Naive thymus-derived CD4-positive, alpha-beta T cell (primary cell): Measurements from ENCODE around the gene TSPAN32. TPM values are rescaled to one million over a fixed set of nuclear protein-coding genes. Genes with fewer than 3 reads are reported as not detected.

Source experiments
- ATAC-seq: fragments of 150-1000 bp; cut with Tn5 transposase; 2 replicates; pipeline ENCODE4 v1.10.0; 2021; ENCODE audit warnings: mild to moderate bottlenecking, moderate library complexity
- CTCF ChIA-PET: fragments of 350-600 bp; sonication (Branson Sonifier 250); formaldehyde crosslinking; loops from one replicate; lab custom pipeline; 2021; ENCODE audit warnings: antibody characterized with exemption; lab: Charles Lee
- POLR2A ChIA-PET: fragments of 350-600 bp; sonication (Branson Sonifier 250); formaldehyde crosslinking; loops from one replicate; lab custom pipeline; 2021; ENCODE audit warnings: antibody characterized with exemption, inconsistent platforms; lab: Charles Lee
- DNase-seq, 9 donors: peaks; one replicate each; pipeline versions ENCODE4 v3.0.0 to v3.0.0-alpha.2; 2020 to 2022; ENCODE audit warnings: mixed read lengths in 1 of 9
- H3K27ac ChIP-seq: one replicate; pipeline ENCODE4 v1.7.0; 2013; ENCODE audit warnings: mild to moderate bottlenecking, low read depth, low read length, moderate library complexity
- H3K27me3 ChIP-seq, 2 donors: one replicate each; pipeline ENCODE4 v1.7.0; 2013; ENCODE audit warnings: low read length in 2 of 2, mild to moderate bottlenecking in 2 of 2, moderate library complexity in 2 of 2; ENCODE audit not compliant: control insufficient read depth in 2 of 2, insufficient read depth in 2 of 2
- H3K36me3 ChIP-seq, 3 experiments: 1 replicate in 2 of 3; 2 replicates in 1 of 3; pipeline ENCODE4 v1.7.0; 2013; ENCODE audit warnings: low read length in 3 of 3, mild to moderate bottlenecking in 3 of 3, moderate library complexity in 1 of 3; ENCODE audit not compliant: insufficient read depth in 3 of 3, control insufficient read depth in 2 of 3
- H3K4me1 ChIP-seq, 2 donors: one replicate each; pipeline ENCODE4 v1.7.0; 2013; ENCODE audit warnings: low read length in 2 of 2, mild to moderate bottlenecking in 2 of 2, moderate library complexity in 1 of 2; ENCODE audit not compliant: control insufficient read depth in 2 of 2, insufficient read depth in 2 of 2
- H3K4me3 ChIP-seq: 2 replicates; pipeline ENCODE4 v1.7.0; 2013; ENCODE audit warnings: mild to moderate bottlenecking, low read length
- H3K9me3 ChIP-seq, 3 experiments: 1 replicate in 2 of 3; 2 replicates in 1 of 3; pipeline ENCODE4 v1.7.0; 2013; ENCODE audit warnings: low read length in 3 of 3; ENCODE audit not compliant: control insufficient read depth in 2 of 3
- H3K27ac Mint-ChIP-seq, 9 donors: one replicate each; pipeline ENCODE4 v1.8.0; 2020 to 2022; ENCODE audit warnings: mixed read lengths in 9 of 9, mild to moderate bottlenecking in 8 of 9, moderate library complexity in 5 of 9, inconsistent platforms in 2 of 9
- H3K27me3 Mint-ChIP-seq, 5 donors: one replicate each; pipeline ENCODE4 v1.8.0; 2021 to 2022; ENCODE audit warnings: mixed read lengths in 5 of 5, mild to moderate bottlenecking in 1 of 5
- H3K36me3 Mint-ChIP-seq, 5 donors: one replicate each; pipeline ENCODE4 v1.8.0; 2020 to 2022; ENCODE audit warnings: mixed read lengths in 5 of 5, mild to moderate bottlenecking in 3 of 5, inconsistent platforms in 1 of 5
- H3K4me1 Mint-ChIP-seq, 7 donors: one replicate each; pipeline ENCODE4 v1.8.0; 2020 to 2022; ENCODE audit warnings: mixed read lengths in 7 of 7, mild to moderate bottlenecking in 3 of 7, inconsistent platforms in 1 of 7
- H3K4me3 Mint-ChIP-seq, 10 donors: one replicate each; pipeline ENCODE4 v1.8.0; 2020 to 2022; ENCODE audit warnings: mild to moderate bottlenecking in 10 of 10, mixed read lengths in 10 of 10, moderate library complexity in 6 of 10, inconsistent platforms in 2 of 10
- H3K9me3 Mint-ChIP-seq, 11 donors: one replicate each; pipeline ENCODE4 v1.8.0; 2020 to 2022; ENCODE audit warnings: mixed read lengths in 11 of 11, mild to moderate bottlenecking in 4 of 11, inconsistent platforms in 1 of 11, moderate library complexity in 1 of 11
- intact Hi-C, 2 donors: fragments of 100-400 bp; cut with micrococcal nuclease; formaldehyde crosslinking; loops; one replicate each; pipeline ENCODE4 v1.15.1; 2023
- polyA plus RNA-seq, 2 donors: library from polyadenylated mRNA; unstranded; fragments of 300-500 nt; fragmentation: Illumina TruSeq; gene quantifications; one replicate each; pipeline ENCODE4 v1.2.3, GENCODE V29; 2021
- total RNA-seq, 6 experiments: library from RNA in 5 of 6; stranded (reverse) in 5 of 6; gene quantifications; 1 replicate in 5 of 6; 2 replicates in 1 of 6; pipeline ENCODE4 v1.2.3 and lab custom pipeline; 2021 to 2026

TSPAN32 gene
- total and polyA plus RNA-seq, 7 experiments from 2014 or later, result 15.7 to 116 (median 63.9) TPM

DNA sequence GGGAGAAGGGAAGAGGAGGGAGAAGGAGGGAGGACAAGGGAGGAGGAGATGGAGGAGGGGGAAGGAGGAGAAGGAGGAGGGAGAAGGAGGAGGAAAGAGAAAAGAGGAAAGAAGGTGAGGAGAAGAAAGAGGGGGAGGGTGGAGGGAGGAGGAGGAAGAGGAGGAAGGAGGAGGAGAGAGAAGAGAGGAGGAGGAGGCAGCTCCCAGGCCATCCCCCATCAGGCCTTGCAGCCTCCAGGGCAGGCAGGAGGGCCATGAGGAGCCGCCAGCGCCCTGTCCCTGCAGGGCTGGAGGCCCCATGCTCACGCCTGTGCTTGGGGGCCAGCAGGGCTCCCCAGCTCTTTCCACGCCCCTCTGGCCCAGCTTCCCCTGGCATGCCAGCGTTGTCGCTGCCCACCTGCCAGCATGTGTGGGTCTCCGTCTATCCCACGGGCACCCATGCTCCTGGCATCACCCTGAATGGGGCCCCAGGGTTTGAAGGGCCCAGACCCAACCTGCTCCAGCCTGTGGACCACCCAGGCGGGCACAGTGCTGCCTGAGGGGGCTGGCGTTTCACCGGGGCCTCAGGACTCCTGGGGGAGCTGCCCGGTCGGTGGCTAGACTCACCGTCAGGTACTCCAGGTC, 5.2 kb downstream of the TSPAN32 start:
- peaks cover 0 to 3% (median 0%) of the 10 kb centered on the region in 5 donors for H3K36me3 Mint-ChIP-seq
- Histone ChIP-seq H3K4me3 (no peak overlapping the region), H3K9me3 (no peaks in the 10 kb centered on the region), H3K27me3 (no peaks in the 10 kb centered on the region), H3K4me1 (peaks cover 34 to 54% of the 10 kb centered on the region in 2 donors), H3K27ac (peak overlapping the region; percentile 64), H3K36me3 (peaks cover 0 to 6% (median 0%) of the 10 kb centered on the region in 3 experiments)
- H3K27me3 Mint-ChIP-seq, result no peaks in the 10 kb centered on the region
- H3K27ac Mint-ChIP-seq, result peak overlapping the region in 3 of 9 donors; percentile 91 to 96 (median 92)
- H3K4me3 Mint-ChIP-seq, result peak overlapping the region in 4 of 10 donors; percentile 6 to 98 (median 67)
- H3K9me3 Mint-ChIP-seq, result no peaks in the 10 kb centered on the region
- H3K4me1 Mint-ChIP-seq, result peaks cover 12 to 50% (median 29%) of the 10 kb centered on the region in 7 donors
- CTCF ChIA-PET, result interaction anchor here (0.6 to 9.0 kb wide), 5 partner anchors 34 to 584 kb away, joined by 3 to 167 read pairs (median 3); no protein-coding TSS in a partner anchor
- DNase-seq (no peak), ATAC-seq (no peak)
- intact Hi-C loops, result loop anchor here in 1 of 2 donors (5.0 to 10.0 kb wide), 2 partner anchors 70 to 588 kb away; partner anchors contain the start of gene CD81
- POLR2A ChIA-PET, result interaction anchor here (0.6 to 2.2 kb wide), 4 partner anchors 64 to 114 kb away, joined by 3 to 11 read pairs (median 3); no protein-coding TSS in a partner anchor

DNA sequence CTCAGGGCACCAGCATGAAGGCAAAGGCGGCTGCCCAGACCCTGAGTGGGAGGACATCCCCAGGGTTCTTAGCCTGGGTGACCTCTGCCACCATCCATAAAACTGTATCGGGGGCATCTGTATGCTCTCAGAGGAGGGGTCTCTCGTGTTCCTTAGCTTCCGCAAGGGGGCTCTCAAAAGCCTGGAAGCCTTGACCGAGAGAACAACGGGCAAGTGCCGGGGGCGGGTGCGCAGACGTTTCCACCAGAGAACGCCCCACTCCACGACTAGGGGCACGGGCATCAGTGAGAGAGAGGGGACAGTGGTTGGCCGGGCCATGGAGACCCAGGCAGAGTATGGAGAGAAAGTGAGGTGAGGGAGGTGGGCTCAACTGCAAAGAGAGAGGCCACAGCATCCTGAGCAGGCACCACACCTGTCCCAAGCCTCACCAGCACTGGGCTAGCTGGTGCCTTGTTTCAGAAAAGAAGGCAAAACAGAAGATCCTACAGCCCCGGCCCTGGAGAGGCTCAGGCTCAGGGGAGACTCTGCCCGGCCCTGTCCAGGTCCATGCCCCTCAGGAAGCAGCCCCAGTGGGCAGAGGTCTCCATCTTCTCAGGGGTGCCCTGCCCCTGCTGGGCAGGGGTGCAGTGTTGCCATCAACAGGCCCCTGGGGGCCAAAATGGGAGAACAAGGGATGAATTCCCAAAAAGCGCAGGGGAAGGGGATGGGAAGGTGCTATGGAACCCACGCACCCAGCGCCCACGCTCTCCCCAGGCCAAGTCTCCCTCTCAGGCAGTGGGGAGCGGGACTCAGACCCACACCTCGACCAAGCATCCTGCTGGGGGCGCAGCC, 5.9 kb downstream of the TSPAN32 start:
- Histone ChIP-seq H3K4me3 (no peak overlapping the region), H3K9me3 (no peaks in the 10 kb centered on the region), H3K4me1 (peaks cover 32 to 47% of the 10 kb centered on the region in 2 donors), H3K27ac (peak overlapping the region; percentile 64), H3K27me3 (no peaks in the 10 kb centered on the region), H3K36me3 (peaks cover 0 to 6% (median 0%) of the 10 kb centered on the region in 3 experiments)
- DNase-seq, result no peak
- peaks cover 0 to 3% (median 0%) of the 10 kb centered on the region in 5 donors for H3K36me3 Mint-ChIP-seq
- intact Hi-C loops, result loop anchor here in 1 of 2 donors (5.0 to 10.0 kb wide), 2 partner anchors 70 to 587 kb away; partner anchors contain the start of gene CD81
- peak overlapping the region in 6 of 9 donors; percentile 32 to 82 (median 69) for H3K27ac Mint-ChIP-seq
- no peak for ATAC-seq
- H3K27me3 Mint-ChIP-seq, result no peaks in the 10 kb centered on the region
- peak overlapping the region in 5 of 10 donors; percentile 6 to 98 (median 35) for H3K4me3 Mint-ChIP-seq
- H3K9me3 Mint-ChIP-seq, result no peaks in the 10 kb centered on the region
- ChIA-PET CTCF (interaction anchor here (0.6 to 0.7 kb wide), 3 partner anchors 114 to 223 kb away, joined by 3 to 5 read pairs (median 4); no protein-coding TSS in a partner anchor), POLR2A (interaction anchor here (0.8 kb wide), 1 partner anchor 63 kb away, joined by 3 read pairs; no protein-coding TSS in a partner anchor)
- H3K4me1 Mint-ChIP-seq, result peaks cover 12 to 48% (median 28%) of the 10 kb centered on the region in 7 donors

DNA sequence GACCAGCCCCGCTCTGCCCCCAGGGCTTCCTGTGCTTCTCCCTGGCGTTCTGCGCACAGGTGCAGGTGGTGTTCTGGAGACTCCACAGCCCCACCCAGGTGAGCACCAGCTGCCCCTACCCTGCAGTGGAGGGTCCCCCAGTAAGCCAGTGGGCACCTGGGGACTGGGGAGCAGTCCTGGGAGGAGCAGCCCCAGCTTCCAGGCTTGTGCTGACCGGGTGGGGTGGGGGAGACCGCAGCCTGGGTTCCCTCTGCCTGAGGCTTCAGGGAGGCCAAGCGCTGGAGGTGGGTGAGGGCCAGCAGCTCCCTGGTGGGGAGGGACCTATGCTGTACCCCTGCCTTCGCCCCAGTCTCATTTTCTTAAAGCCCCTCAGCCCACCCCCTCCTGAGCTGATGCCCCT, 6.9 kb downstream of the TSPAN32 start:
- Histone ChIP-seq H3K27me3 (no peaks in the 10 kb centered on the region), H3K4me3 (no peak overlapping the region), H3K9me3 (no peaks in the 10 kb centered on the region), H3K36me3 (peaks cover 0 to 6% (median 0%) of the 10 kb centered on the region in 3 experiments), H3K4me1 (peaks cover 23 to 37% of the 10 kb centered on the region in 2 donors), H3K27ac (no peak overlapping the region)
- H3K4me1 Mint-ChIP-seq, result peaks cover 18 to 42% (median 24%) of the 10 kb centered on the region in 7 donors
- intact Hi-C loops, result loop anchor here in 1 of 2 donors (5.0 to 10.0 kb wide), 2 partner anchors 69 to 586 kb away; partner anchors contain the start of gene CD81
- ChIA-PET POLR2A (no interaction called here), CTCF (interaction anchor here (0.6 kb wide), 1 partner anchor 665 kb away, joined by 6 read pairs; no protein-coding TSS in a partner anchor)
- H3K27ac Mint-ChIP-seq, result no peak overlapping the region
- H3K4me3 Mint-ChIP-seq, result no peak overlapping the region
- no peaks in the 10 kb centered on the region for H3K9me3 Mint-ChIP-seq
- H3K36me3 Mint-ChIP-seq, result peaks cover 0 to 3% (median 0%) of the 10 kb centered on the region in 5 donors
- DNase-seq (no peak), ATAC-seq (no peak)
- no peaks in the 10 kb centered on the region for H3K27me3 Mint-ChIP-seq

DNA sequence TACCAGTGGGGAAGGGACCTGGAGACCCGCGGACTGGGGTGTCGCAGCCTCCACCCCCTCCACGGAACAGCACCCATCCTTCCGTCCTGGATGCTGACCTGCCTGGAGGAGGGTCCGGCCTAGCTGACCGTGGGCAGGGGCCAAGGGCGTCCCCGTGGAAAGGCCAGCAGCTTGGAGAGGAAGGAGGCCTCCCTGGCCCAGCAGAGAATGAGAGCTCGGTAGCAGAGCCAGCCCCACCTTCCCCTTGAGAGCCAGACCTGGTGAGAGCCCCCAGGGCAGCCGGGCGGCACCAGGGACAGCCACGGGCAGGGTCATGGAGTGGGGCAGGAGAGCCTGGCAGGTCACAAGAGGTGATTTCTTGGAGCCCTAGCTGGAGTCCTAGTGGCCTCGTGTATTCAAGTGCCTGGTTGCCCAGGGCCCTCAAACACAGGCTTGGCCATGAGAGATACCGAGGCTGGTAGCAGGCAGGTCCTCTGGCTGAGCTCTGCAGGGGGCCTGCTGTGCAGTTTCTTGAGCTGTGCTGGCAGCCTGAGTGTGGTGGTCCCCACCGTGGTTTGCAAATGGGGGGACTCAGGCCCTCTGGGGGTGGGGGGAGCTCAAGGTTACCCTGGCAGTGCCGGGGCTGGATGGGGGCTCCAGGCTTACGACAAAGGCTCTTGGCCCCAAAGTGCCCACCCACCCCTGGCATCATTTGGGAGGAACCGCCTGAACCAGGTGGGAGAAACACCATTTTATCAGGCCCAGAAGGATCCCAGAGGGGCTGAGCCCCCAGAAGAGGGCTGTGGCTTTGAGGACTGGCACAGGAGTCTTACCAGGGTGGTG, 7.6 kb downstream of the TSPAN32 start:
- peak overlapping the region in 1 of 10 donors; percentile 20 for H3K4me3 Mint-ChIP-seq
- no peaks in the 10 kb centered on the region for H3K27me3 Mint-ChIP-seq
- Histone ChIP-seq H3K27me3 (no peaks in the 10 kb centered on the region), H3K4me3 (no peak overlapping the region), H3K27ac (no peak overlapping the region), H3K9me3 (no peaks in the 10 kb centered on the region), H3K36me3 (peaks cover 0 to 9% (median 0%) of the 10 kb centered on the region in 3 experiments), H3K4me1 (peaks cover 18 to 30% of the 10 kb centered on the region in 2 donors)
- peaks cover 0 to 3% (median 0%) of the 10 kb centered on the region in 5 donors for H3K36me3 Mint-ChIP-seq
- H3K27ac Mint-ChIP-seq, result no peak overlapping the region
- DNase-seq (no peak), ATAC-seq (no peak)
- POLR2A ChIA-PET, result no interaction called here
- H3K4me1 Mint-ChIP-seq, result peaks cover 13 to 35% (median 20%) of the 10 kb centered on the region in 7 donors
- intact Hi-C loops, result loop anchor here in 1 of 2 donors (5.0 to 10.0 kb wide), 2 partner anchors 68 to 585 kb away; partner anchors contain the start of gene CD81
- CTCF ChIA-PET, result interaction anchor here (0.6 to 1.2 kb wide), 2 partner anchors 111 to 664 kb away, joined by 6 to 7 read pairs; no protein-coding TSS in a partner anchor
- H3K9me3 Mint-ChIP-seq, result no peaks in the 10 kb centered on the region

DNA sequence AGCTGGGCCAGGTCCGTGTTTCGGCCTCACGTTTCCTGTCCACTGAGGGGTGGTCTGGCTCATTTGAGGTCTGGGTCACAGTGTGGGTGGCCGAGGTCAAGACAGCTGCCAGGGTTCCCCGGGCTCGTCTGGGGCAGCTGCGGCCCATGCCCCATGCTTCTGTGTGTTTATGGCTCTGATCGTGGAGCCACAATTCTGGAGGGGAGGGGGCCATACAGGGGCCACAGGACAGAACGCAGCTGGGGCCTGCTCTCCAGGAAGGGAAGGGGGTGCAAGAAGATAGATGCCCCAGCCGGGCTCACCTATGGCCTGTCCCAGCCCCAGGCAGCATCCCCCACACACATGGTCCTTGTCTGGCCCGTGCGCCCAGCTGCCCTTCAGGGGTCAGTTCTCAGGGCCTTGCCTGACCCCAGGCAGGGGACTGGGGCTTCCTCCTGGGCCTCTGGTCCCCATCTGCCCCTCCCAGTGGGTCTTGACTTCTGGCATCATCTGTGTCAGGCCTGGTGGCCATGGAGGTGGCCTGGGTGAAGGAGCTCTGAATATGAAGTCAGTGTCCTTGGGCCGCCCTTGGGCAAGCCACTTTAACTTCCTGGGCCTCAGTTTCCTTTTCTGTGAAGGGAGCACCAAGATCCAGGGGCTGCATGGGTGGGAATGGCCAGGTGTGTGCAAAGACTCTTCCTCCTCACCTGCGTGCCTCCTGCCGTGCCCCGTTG, 8.4 kb downstream of the TSPAN32 start:
- Mint-ChIP-seq H3K27ac (peak overlapping the region in 1 of 9 donors; percentile 5), H3K9me3 (no peaks in the 10 kb centered on the region), H3K27me3 (no peaks in the 10 kb centered on the region), H3K4me3 (no peak overlapping the region), H3K4me1 (peaks cover 11 to 28% (median 18%) of the 10 kb centered on the region in 7 donors), H3K36me3 (peaks cover 0 to 3% (median 0%) of the 10 kb centered on the region in 5 donors)
- no peaks in the 10 kb centered on the region for H3K27me3 ChIP-seq
- POLR2A ChIA-PET, result no interaction called here
- H3K9me3 ChIP-seq, result no peaks in the 10 kb centered on the region
- DNase-seq, result no peak
- H3K36me3 ChIP-seq, result peaks cover 0 to 5% (median 0%) of the 10 kb centered on the region in 3 experiments
- CTCF ChIA-PET, result interaction anchor here (1.2 kb wide), 1 partner anchor 110 kb away, joined by 7 read pairs; no protein-coding TSS in a partner anchor
- peaks cover 12 to 24% of the 10 kb centered on the region in 2 donors for H3K4me1 ChIP-seq
- H3K27ac ChIP-seq, result no peak overlapping the region
- intact Hi-C loops, result no loop called here
- ATAC-seq, result no peak
- no peak overlapping the region for H3K4me3 ChIP-seq
